GM21526 (cell line): ENCODE results near the gene CAPZB.

Source experiments
- ATAC-seq: cut with Tn5 transposase; IDR thresholded peaks from one replicate; pipeline ENCODE4 v1.9.1; 2021; ENCODE audit warnings: moderate library complexity; ENCODE audit not compliant: unreplicated experiment, low FRiP score

Gene CAPZB

GRCh38 chr1:19472174-19472573 is 13.2 kb downstream of the CAPZB start:
- no peak for ATAC-seq

- no peak for ATAC-seq
Measured at GRCh38 chr1:19469004-19469403, 16.3 kb downstream of the CAPZB start.

GRCh38 chr1:19468397-19468956 is 16.9 kb downstream of the CAPZB start:
- no peak for ATAC-seq

GRCh38 chr1:19467199-19468187 is 17.8 kb downstream of the CAPZB start:
- ATAC-seq: no peak

- ATAC-seq: no peak
Measured at GRCh38 chr1:19466112-19466561, 19.2 kb downstream of the CAPZB start.

- ATAC-seq: no peak
Measured at GRCh38 chr1:19465650-19466049, 19.7 kb downstream of the CAPZB start.

- no peak for ATAC-seq
Measured at GRCh38 chr1:19465123-19465522, 20.2 kb downstream of the CAPZB start.

GRCh38 chr1:19464696-19465095 is 20.6 kb downstream of the CAPZB start:
- no peak for ATAC-seq

- ATAC-seq: no peak
Measured at GRCh38 chr1:19463504-19463803, 21.9 kb downstream of the CAPZB start.

- no peak for ATAC-seq
Measured at GRCh38 chr1:19462781-19463503, 22.4 kb downstream of the CAPZB start.

GRCh38 chr1:19461220-19461554 is 24.2 kb downstream of the CAPZB start:
- ATAC-seq: no peak

- no peak for ATAC-seq
Measured at GRCh38 chr1:19460535-19461219, 24.7 kb downstream of the CAPZB start.

- ATAC-seq: no peak
Measured at GRCh38 chr1:19458815-19459417, 26.4 kb downstream of the CAPZB start.

GRCh38 chr1:19457607-19458006 is 27.7 kb downstream of the CAPZB start:
- no peak for ATAC-seq

- no peak for ATAC-seq
Measured at GRCh38 chr1:19456968-19457441, 28.3 kb downstream of the CAPZB start.

GRCh38 chr1:19455353-19455752 is 30.0 kb downstream of the CAPZB start:
- ATAC-seq: no peak

GRCh38 chr1:19454265-19455146 is 30.8 kb downstream of the CAPZB start:
- ATAC-seq: no peak

- ATAC-seq: no peak
Measured at GRCh38 chr1:19453741-19454201, 31.6 kb downstream of the CAPZB start.

- no peak for ATAC-seq
Measured at GRCh38 chr1:19452221-19452663, 33.1 kb downstream of the CAPZB start.
